SK-N-SH (cell line): ENCODE results near the gene STON2. TPM values are rescaled to one million over a fixed set of nuclear protein-coding genes. Genes with fewer than 3 reads are reported as not detected.

Source experiments
- CTCF ChIA-PET: fragments of 300-600, 350-600 bp; formaldehyde crosslinking; extraction: SDS; loops from one replicate; lab custom pipeline; 2021; lab: Yijun Ruan, JAX
- POLR2A ChIA-PET: fragments of 350-600 bp; sonication (Branson Sonifier 250); formaldehyde crosslinking; extraction: SDS; loops from one replicate; lab custom pipeline; 2020; ENCODE audit warnings: antibody characterized with exemption, inconsistent platforms; lab: Yijun Ruan, JAX
- DNase-seq: peaks from one replicate; pipeline ENCODE4 v3.0.0; 2012
- H2AFZ ChIP-seq: fragments of 200-600 bp; sonication (generic); 2 replicates; pipeline ENCODE4 v1.8.1; 2016; ENCODE audit warnings: antibody characterized with exemption, mild to moderate bottlenecking, low read depth
- H3F3A ChIP-seq: fragments of 200-600 bp; sonication (generic); replicated peaks from 2 replicates; pipeline ENCODE3; 2016; ENCODE audit warnings: antibody characterized with exemption, mild to moderate bottlenecking; ENCODE audit not compliant: insufficient read depth
- H3K27ac ChIP-seq, 2 experiments: fragments of 200-500 bp in 1 of 2; fragments of 200-600 bp in 1 of 2; sonication (Bioruptor generic) in 1 of 2; sonication (generic), shearing (Covaris generic) in 1 of 2; 2 replicates each; pipeline versions ENCODE4 v1.5.1 to v1.6.1; 2014 to 2016; ENCODE audit warnings: low read depth in 2 of 2, inconsistent platforms in 1 of 2, low read length in 1 of 2, mild to moderate bottlenecking in 1 of 2, mixed read lengths in 1 of 2
- H3K27me3 ChIP-seq: fragments of 200-600 bp; sonication (generic), shearing (Covaris generic); 2 replicates; pipeline ENCODE4 v1.6.1; 2016; ENCODE audit warnings: mixed run types; ENCODE audit not compliant: insufficient read depth
- H3K36me3 ChIP-seq, 2 experiments: fragments of 200-500 bp in 1 of 2; fragments of 200-600 bp in 1 of 2; sonication (Bioruptor generic) in 1 of 2; sonication (generic) in 1 of 2; replicated peaks in 1 of 2; 2 replicates each; pipeline versions ENCODE3 to v1.5.1; 2014 to 2016; ENCODE audit warnings: low read length in 1 of 2, mild to moderate bottlenecking in 1 of 2; ENCODE audit not compliant: insufficient read depth in 2 of 2, control insufficient read depth in 1 of 2
- H3K4me1 ChIP-seq, 2 experiments: fragments of 200-500 bp in 1 of 2; fragments of 200-600 bp in 1 of 2; sonication (Bioruptor generic) in 1 of 2; sonication (generic), shearing (Covaris generic) in 1 of 2; 2 replicates each; pipeline versions ENCODE4 v1.5.1 to v1.6.1; 2014 to 2016; ENCODE audit warnings: low read depth in 1 of 2, low read length in 1 of 2, mixed run types in 1 of 2; ENCODE audit not compliant: insufficient read depth in 2 of 2, control insufficient read depth in 1 of 2
- H3K4me2 ChIP-seq: fragments of 200-600 bp; sonication (generic), shearing (Covaris generic); 2 replicates; pipeline ENCODE4 v1.6.1; 2017; ENCODE audit warnings: mixed run types
- H3K4me3 ChIP-seq, 2 experiments: fragments of 200-500 bp in 1 of 2; fragments of 200-600 bp in 1 of 2; sonication (Bioruptor generic) in 1 of 2; sonication (generic), shearing (Covaris generic) in 1 of 2; 2 replicates each; pipeline versions ENCODE4 v1.5.1 to v1.8.1; 2014 to 2016; ENCODE audit warnings: low read depth in 2 of 2, inconsistent platforms in 1 of 2, low read length in 1 of 2, mild to moderate bottlenecking in 1 of 2, mixed read lengths in 1 of 2, moderate library complexity in 1 of 2
- H3K79me2 ChIP-seq: fragments of 200-600 bp; sonication (generic); 2 replicates; pipeline ENCODE4 v1.8.1; 2017; ENCODE audit warnings: mild to moderate bottlenecking; ENCODE audit not compliant: insufficient read depth
- H3K9ac ChIP-seq: fragments of 200-600 bp; sonication (generic); 2 replicates; pipeline ENCODE4 v1.6.1; 2017; ENCODE audit warnings: mixed run types
- H3K9me2 ChIP-seq: fragments of 200-600 bp; sonication (generic); 2 replicates; pipeline ENCODE4 v1.6.1; 2017; ENCODE audit warnings: mixed run types
- H3K9me3 ChIP-seq: fragments of 200-600 bp; sonication (generic); 2 replicates; pipeline ENCODE4 v1.6.1; 2017; ENCODE audit warnings: mixed run types, mild to moderate bottlenecking, moderate library complexity
- H4K20me1 ChIP-seq: fragments of 200-600 bp; sonication (generic); 2 replicates; pipeline ENCODE4 v1.6.1; 2017; ENCODE audit warnings: mild to moderate bottlenecking, mixed run types; ENCODE audit not compliant: insufficient read depth
- CHD2 ChIP-seq: fragments of 150-350 bp; IDR thresholded peaks from 2 replicates; pipeline ENCODE4 v1.6.1; 2018; ENCODE audit warnings: low read length; ENCODE audit not compliant: partially characterized antibody
- FOSL2 ChIP-seq: IDR thresholded peaks from 2 replicates; pipeline ENCODE4 v1.4.0; 2012; ENCODE audit warnings: low read depth, mild to moderate bottlenecking, moderate library complexity, borderline replicate concordance
- FOXM1 ChIP-seq: IDR thresholded peaks from 2 replicates; pipeline ENCODE4 v1.4.0; 2012; ENCODE audit warnings: low read depth, mild to moderate bottlenecking
- JUND ChIP-seq: IDR thresholded peaks from 2 replicates; pipeline ENCODE4 v1.4.0; 2012
- NRF1 ChIP-seq: IDR thresholded peaks from 2 replicates; pipeline ENCODE4 v1.6.1; 2012; ENCODE audit warnings: low read depth, mild to moderate bottlenecking, low read length
- POLR2AphosphoS5 ChIP-seq: IDR thresholded peaks from 2 replicates; pipeline ENCODE4 v1.6.1; 2012; ENCODE audit warnings: low read depth, low read length
- RAD21 ChIP-seq: IDR thresholded peaks from 2 replicates; pipeline ENCODE4 v1.6.1; 2012; ENCODE audit warnings: mild to moderate bottlenecking, low read length
- RXRA ChIP-seq: IDR thresholded peaks from 2 replicates; pipeline ENCODE4 v1.4.0; 2012; ENCODE audit warnings: low read depth, mild to moderate bottlenecking, borderline replicate concordance
- SMC3 ChIP-seq: IDR thresholded peaks from 2 replicates; pipeline ENCODE4 v1.6.1; 2012; ENCODE audit warnings: low read depth, low read length, improper control_type of control experiment
- WGBS: methylation state at CpG from one replicate; pipeline ENCODE4 v1.1.6; 2017; ENCODE audit warnings: low lambda C conversion rate; 5-methylcytosine and 5-hydroxymethylcytosine counted together
- polyA plus RNA-seq, 3 experiments: library from polyadenylated mRNA; depleted of rRNA; stranded (reverse); fragments of >200 nt; gene quantifications; 2 replicates each; pipeline ENCODE4 v1.2.3, GENCODE V29; 2012
- TF ChIP-seq, protein P1 (sequence below): IDR thresholded peaks from 2 replicates; pipeline ENCODE4 v1.6.1; 2012; ENCODE audit warnings: mild to moderate bottlenecking, low read depth, low read length, moderate library complexity
- TF ChIP-seq, protein P2 (sequence below): IDR thresholded peaks from 2 replicates; pipeline ENCODE4; 2012
- TF ChIP-seq, protein P3 (sequence below): IDR thresholded peaks from 2 replicates; pipeline ENCODE4 v1.4.0; 2012; ENCODE audit warnings: low read depth
- TF ChIP-seq, protein P4 (sequence below): fragments of 200-600 bp; sonication (generic); IDR thresholded peaks from 2 replicates; pipeline ENCODE4 v1.6.1; 2017; ENCODE audit warnings: antibody characterized with exemption, mild to moderate bottlenecking, moderate library complexity

The STON2 gene
- polyA plus RNA-seq, 1 of the 3 experiments (the other 2 are of a cell fraction) = not detected

DNA sequence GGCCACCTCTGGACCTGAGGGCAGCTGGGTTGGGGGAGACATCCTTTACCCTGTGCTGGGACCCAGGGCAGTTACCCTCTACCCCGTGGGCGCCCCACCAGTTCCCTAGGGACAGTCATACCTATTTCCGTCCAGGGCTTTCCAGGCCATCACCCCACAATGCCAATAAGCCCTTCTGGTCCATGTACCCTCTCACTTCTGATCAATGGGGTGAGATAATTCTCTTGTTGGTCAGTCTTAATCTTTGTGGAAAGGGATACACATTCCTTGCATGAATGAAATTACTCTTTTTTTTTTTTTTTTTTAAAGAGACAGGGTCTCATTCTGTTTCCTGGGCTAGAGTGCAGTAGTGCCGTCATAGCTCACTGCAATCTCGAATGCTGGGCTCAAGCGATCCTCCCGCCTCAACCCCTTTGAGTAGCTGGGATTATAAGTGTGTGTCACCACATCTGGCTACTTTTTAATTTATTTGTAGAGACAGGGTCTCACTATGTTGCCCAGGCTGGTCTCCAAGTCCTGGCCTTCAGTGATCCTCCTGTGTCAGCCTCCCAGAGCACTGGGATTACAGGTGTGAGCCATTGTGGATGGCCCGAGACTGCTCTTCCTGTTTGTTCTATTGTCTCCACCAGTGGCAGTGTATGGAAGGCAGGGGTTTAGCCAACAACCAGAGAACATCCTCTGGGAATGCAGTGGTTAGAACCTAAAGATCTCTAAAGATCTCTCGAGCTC, 46.3 kb upstream of the STON2 start:
- H3K27ac ChIP-seq = no peak overlapping the region
- DNase-seq = no peak
- H2AFZ ChIP-seq = no peak overlapping the region
- no peaks in the 10 kb centered on the region; the same call in 1 of the 2 replicates for H3K27me3 ChIP-seq
- H3K4me1 ChIP-seq = peaks cover 0 to 4% of the 10 kb centered on the region in 2 experiments; a peak in 1 of 4 replicates
- CTCF ChIA-PET = interaction anchor here (0.6 to 3.5 kb wide), 5 partner anchors 9 to 177 kb away, joined by 3 to 16 read pairs (median 4); no protein-coding TSS in a partner anchor
- H3K36me3 ChIP-seq = no peaks in the 10 kb centered on the region
- no peaks in the 10 kb centered on the region for H4K20me1 ChIP-seq
- H3F3A ChIP-seq = no peaks in the 10 kb centered on the region
- H3K4me2 ChIP-seq = no peak overlapping the region
- H3K9me2 ChIP-seq = no peaks in the 10 kb centered on the region
- no peaks in the 10 kb centered on the region for H3K9me3 ChIP-seq
- H3K79me2 ChIP-seq = no peaks in the 10 kb centered on the region
- no peak overlapping the region for H3K4me3 ChIP-seq
- TF ChIP-seq POLR2AphosphoS5 (no peak), FOXM1 (no peak), JUND (no peak), RAD21 (no peak), CHD2 (no peak), NRF1 (no peak), FOSL2 (no peak), SMC3 (no peak), RXRA (no peak)
- TF ChIP-seq, protein P1, sequence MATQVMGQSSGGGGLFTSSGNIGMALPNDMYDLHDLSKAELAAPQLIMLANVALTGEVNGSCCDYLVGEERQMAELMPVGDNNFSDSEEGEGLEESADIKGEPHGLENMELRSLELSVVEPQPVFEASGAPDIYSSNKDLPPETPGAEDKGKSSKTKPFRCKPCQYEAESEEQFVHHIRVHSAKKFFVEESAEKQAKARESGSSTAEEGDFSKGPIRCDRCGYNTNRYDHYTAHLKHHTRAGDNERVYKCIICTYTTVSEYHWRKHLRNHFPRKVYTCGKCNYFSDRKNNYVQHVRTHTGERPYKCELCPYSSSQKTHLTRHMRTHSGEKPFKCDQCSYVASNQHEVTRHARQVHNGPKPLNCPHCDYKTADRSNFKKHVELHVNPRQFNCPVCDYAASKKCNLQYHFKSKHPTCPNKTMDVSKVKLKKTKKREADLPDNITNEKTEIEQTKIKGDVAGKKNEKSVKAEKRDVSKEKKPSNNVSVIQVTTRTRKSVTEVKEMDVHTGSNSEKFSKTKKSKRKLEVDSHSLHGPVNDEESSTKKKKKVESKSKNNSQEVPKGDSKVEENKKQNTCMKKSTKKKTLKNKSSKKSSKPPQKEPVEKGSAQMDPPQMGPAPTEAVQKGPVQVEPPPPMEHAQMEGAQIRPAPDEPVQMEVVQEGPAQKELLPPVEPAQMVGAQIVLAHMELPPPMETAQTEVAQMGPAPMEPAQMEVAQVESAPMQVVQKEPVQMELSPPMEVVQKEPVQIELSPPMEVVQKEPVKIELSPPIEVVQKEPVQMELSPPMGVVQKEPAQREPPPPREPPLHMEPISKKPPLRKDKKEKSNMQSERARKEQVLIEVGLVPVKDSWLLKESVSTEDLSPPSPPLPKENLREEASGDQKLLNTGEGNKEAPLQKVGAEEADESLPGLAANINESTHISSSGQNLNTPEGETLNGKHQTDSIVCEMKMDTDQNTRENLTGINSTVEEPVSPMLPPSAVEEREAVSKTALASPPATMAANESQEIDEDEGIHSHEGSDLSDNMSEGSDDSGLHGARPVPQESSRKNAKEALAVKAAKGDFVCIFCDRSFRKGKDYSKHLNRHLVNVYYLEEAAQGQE = no peak
- TF ChIP-seq, protein P2, sequence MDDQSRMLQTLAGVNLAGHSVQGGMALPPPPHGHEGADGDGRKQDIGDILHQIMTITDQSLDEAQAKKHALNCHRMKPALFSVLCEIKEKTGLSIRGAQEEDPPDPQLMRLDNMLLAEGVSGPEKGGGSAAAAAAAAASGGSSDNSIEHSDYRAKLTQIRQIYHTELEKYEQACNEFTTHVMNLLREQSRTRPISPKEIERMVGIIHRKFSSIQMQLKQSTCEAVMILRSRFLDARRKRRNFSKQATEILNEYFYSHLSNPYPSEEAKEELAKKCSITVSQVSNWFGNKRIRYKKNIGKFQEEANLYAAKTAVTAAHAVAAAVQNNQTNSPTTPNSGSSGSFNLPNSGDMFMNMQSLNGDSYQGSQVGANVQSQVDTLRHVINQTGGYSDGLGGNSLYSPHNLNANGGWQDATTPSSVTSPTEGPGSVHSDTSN = no peak
- TF ChIP-seq, protein P3, sequence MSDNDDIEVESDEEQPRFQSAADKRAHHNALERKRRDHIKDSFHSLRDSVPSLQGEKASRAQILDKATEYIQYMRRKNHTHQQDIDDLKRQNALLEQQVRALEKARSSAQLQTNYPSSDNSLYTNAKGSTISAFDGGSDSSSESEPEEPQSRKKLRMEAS = no peak
- TF ChIP-seq, protein P4, sequence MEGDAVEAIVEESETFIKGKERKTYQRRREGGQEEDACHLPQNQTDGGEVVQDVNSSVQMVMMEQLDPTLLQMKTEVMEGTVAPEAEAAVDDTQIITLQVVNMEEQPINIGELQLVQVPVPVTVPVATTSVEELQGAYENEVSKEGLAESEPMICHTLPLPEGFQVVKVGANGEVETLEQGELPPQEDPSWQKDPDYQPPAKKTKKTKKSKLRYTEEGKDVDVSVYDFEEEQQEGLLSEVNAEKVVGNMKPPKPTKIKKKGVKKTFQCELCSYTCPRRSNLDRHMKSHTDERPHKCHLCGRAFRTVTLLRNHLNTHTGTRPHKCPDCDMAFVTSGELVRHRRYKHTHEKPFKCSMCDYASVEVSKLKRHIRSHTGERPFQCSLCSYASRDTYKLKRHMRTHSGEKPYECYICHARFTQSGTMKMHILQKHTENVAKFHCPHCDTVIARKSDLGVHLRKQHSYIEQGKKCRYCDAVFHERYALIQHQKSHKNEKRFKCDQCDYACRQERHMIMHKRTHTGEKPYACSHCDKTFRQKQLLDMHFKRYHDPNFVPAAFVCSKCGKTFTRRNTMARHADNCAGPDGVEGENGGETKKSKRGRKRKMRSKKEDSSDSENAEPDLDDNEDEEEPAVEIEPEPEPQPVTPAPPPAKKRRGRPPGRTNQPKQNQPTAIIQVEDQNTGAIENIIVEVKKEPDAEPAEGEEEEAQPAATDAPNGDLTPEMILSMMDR = no peak
- H3K9ac ChIP-seq = no peak overlapping the region
- WGBS = 50% methylated on average over 7 of the region's 9 CpGs
- POLR2A ChIA-PET = no interaction called here
